HepG2 (cell line): ENCODE results near the gene GRB10. TPM values are rescaled to one million over a fixed set of nuclear protein-coding genes. Genes with fewer than 3 reads are reported as not detected.
A peak's percentile ranks its signal among the peaks of the same experiment; 100 is the strongest.

ENCODE experiments used
- ATF4 ChIP-seq, 2 experiments: fragments of 450-650 bp in 1 of 2; sonication (generic) in 1 of 2; formaldehyde crosslinking; IDR thresholded peaks; 2 replicates each; pipeline versions ENCODE4 v1.5.0 to v1.8.0; 2020 to 2022; ENCODE audit warnings: mild to moderate bottlenecking in 1 of 2, missing genetic modification reagents in 1 of 2
- ELF4 ChIP-seq: sonication (generic); formaldehyde crosslinking; IDR thresholded peaks from 2 replicates; pipeline ENCODE4 v1.5.0; 2020; ENCODE audit warnings: missing genetic modification reagents, mild to moderate bottlenecking, moderate library complexity, borderline replicate concordance
- GTF2F1 ChIP-seq: fragments of 150-350 bp; IDR thresholded peaks from 2 replicates; pipeline ENCODE4 v1.6.1; 2014; ENCODE audit warnings: low read length
- HIVEP1 ChIP-seq: sonication (generic); formaldehyde crosslinking; IDR thresholded peaks from 2 replicates; pipeline ENCODE4 v1.4.0; 2020; ENCODE audit warnings: mild to moderate bottlenecking, missing genetic modification reagents
- HOXA9 ChIP-seq: sonication (generic); formaldehyde crosslinking; IDR thresholded peaks from 2 replicates; pipeline ENCODE4 v1.8.1; 2022; ENCODE audit warnings: missing genetic modification reagents, mild to moderate bottlenecking, moderate library complexity, borderline replicate concordance
- MED13 ChIP-seq: sonication (generic); formaldehyde crosslinking; IDR thresholded peaks from 2 replicates; pipeline ENCODE4 v1.5.0; 2020; ENCODE audit warnings: missing genetic modification reagents
- NFYC ChIP-seq: IDR thresholded peaks from 2 replicates; pipeline ENCODE4 v1.6.1; 2016; ENCODE audit warnings: missing genetic modification reagents, missing compliant biosample characterization
- RCOR2 ChIP-seq: IDR thresholded peaks from 2 replicates; pipeline ENCODE4 v1.6.1; 2016; ENCODE audit warnings: missing biosample characterization, missing genetic modification reagents
- REPIN1 ChIP-seq: sonication (generic); formaldehyde crosslinking; IDR thresholded peaks from 2 replicates; pipeline ENCODE4 v1.8.0; 2022; ENCODE audit warnings: missing genetic modification reagents, low read depth, mild to moderate bottlenecking, borderline replicate concordance
- REST ChIP-seq, 2 experiments: IDR thresholded peaks; 2 replicates each; pipeline ENCODE4 v1.6.1; 2011 to 2012; ENCODE audit warnings: low read length in 2 of 2, borderline replicate concordance in 1 of 2, low read depth in 1 of 2, mild to moderate bottlenecking in 1 of 2, moderate library complexity in 1 of 2
- SKIL ChIP-seq: sonication (generic); formaldehyde crosslinking; IDR thresholded peaks from 2 replicates; pipeline ENCODE4 v1.8.0; 2022; ENCODE audit warnings: missing genetic modification reagents, mild to moderate bottlenecking, moderate library complexity, borderline replicate concordance
- SPEN ChIP-seq: sonication (generic); formaldehyde crosslinking; IDR thresholded peaks from 2 replicates; pipeline ENCODE4 v1.5.1; 2020; ENCODE audit warnings: low read depth, mild to moderate bottlenecking, missing genetic modification reagents
- ZC3H13 ChIP-seq: sonication (generic); formaldehyde crosslinking; IDR thresholded peaks from 2 replicates; pipeline ENCODE4 v1.8.1; 2023; ENCODE audit warnings: mild to moderate bottlenecking, missing genetic modification reagents, moderate library complexity
- ZNF180 ChIP-seq: sonication (generic); formaldehyde crosslinking; IDR thresholded peaks from 2 replicates; pipeline ENCODE4 v1.4.0; 2020; ENCODE audit warnings: low read depth, missing genetic modification reagents, borderline replicate concordance
- ZNF224 ChIP-seq: sonication (generic); formaldehyde crosslinking; IDR thresholded peaks from 2 replicates; pipeline ENCODE4 v1.5.0; 2020; ENCODE audit warnings: mild to moderate bottlenecking, missing genetic modification reagents
- ZNF550 ChIP-seq: sonication (generic); formaldehyde crosslinking; IDR thresholded peaks from 2 replicates; pipeline ENCODE4 v1.4.0; 2020; ENCODE audit warnings: mild to moderate bottlenecking, missing genetic modification reagents, borderline replicate concordance
- ZNF570 ChIP-seq: sonication (generic); formaldehyde crosslinking; IDR thresholded peaks from 2 replicates; pipeline ENCODE4 v1.4.0; 2020; ENCODE audit warnings: mild to moderate bottlenecking, missing genetic modification reagents, borderline replicate concordance
- ZSCAN29 ChIP-seq: sonication (generic); formaldehyde crosslinking; conservative IDR thresholded peaks from 2 replicates; pipeline ENCODE4 v1.4.0; 2020; ENCODE audit warnings: mild to moderate bottlenecking, missing genetic modification reagents
- polyA plus RNA-seq, 8 experiments: library from polyadenylated mRNA; depleted of rRNA in 3 of 8; stranded (reverse) in 7 of 8; unstranded in 1 of 8; fragments of >200 nt; fragmentation: Illumina TruSeq in 4 of 8; extraction: Trizol in 4 of 8; gene quantifications; 2 replicates each; pipeline versions ENCODE4 v1.2.1 to v1.2.3, GENCODE V29; 2011 to 2016; ENCODE audit warnings: low read depth in 4 of 8, missing spikeins in 1 of 8, mixed read lengths in 1 of 8; ENCODE audit not compliant: insufficient read depth in 1 of 8
- total RNA-seq, 5 experiments: library from RNA; depleted of rRNA; stranded (reverse); fragments of >200 nt; fragmentation: Illumina TruSeq; extraction: Trizol; gene quantifications; 2 replicates each; pipeline ENCODE4 v1.2.3, GENCODE V29; 2016; ENCODE audit warnings: low read depth in 1 of 5
- TF ChIP-seq, protein P1 (sequence below): sonication (generic); formaldehyde crosslinking; IDR thresholded peaks from 2 replicates; pipeline ENCODE4 v1.4.0; 2020; ENCODE audit warnings: mild to moderate bottlenecking, missing genetic modification reagents
- TF ChIP-seq, protein P2 (sequence below): IDR thresholded peaks from 2 replicates; pipeline ENCODE4 v1.6.1; 2016

The GRB10 gene
- total and polyA plus RNA-seq, 2 of the 13 experiments (the other 11 are each of a cell fraction or from before 2014, with no cell fraction given), result 4.0 to 6.8 TPM

- TF ChIP-seq, protein P1, sequence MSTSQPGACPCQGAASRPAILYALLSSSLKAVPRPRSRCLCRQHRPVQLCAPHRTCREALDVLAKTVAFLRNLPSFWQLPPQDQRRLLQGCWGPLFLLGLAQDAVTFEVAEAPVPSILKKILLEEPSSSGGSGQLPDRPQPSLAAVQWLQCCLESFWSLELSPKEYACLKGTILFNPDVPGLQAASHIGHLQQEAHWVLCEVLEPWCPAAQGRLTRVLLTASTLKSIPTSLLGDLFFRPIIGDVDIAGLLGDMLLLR (CRISPR knock-in tag), result no peak
- no peak for TF ChIP-seq ZNF224 (CRISPR knock-in tag)
- no peak for TF ChIP-seq ZNF570
- no peak for TF ChIP-seq REST (IDR thresholded peaks at IDR 0.05; ENCODE audit: borderline replicate concordance in 1 of 2, low read depth in 1 of 2, low read length in 2 of 2)
- peak; percentile 9; the same call in 1 of the 2 replicates for TF ChIP-seq RCOR2 (CRISPR knock-in tag)
- TF ChIP-seq MED13 (CRISPR knock-in tag), result no peak
- no peak for TF ChIP-seq ZNF180 (CRISPR knock-in tag)
- no peak for TF ChIP-seq SKIL (CRISPR knock-in tag)
- TF ChIP-seq ZNF550 (CRISPR knock-in tag), result no peak
- TF ChIP-seq GTF2F1, result no peak
- TF ChIP-seq HIVEP1 (CRISPR knock-in tag), result no peak
- no peak for TF ChIP-seq ZC3H13
- TF ChIP-seq SPEN (CRISPR knock-in tag), result 0 out of 2 replicates have a peak, but pooled peaks have one; percentile 17
- no peak for TF ChIP-seq NFYC (CRISPR knock-in tag)
- TF ChIP-seq REPIN1, result 0 out of 2 replicates have a peak, but pooled peaks have one; percentile 7
- no peak for TF ChIP-seq ELF4
- TF ChIP-seq ATF4 (CRISPR knock-in tag; IDR thresholded peaks at IDR 0.05), result no peak
- TF ChIP-seq, protein P2, sequence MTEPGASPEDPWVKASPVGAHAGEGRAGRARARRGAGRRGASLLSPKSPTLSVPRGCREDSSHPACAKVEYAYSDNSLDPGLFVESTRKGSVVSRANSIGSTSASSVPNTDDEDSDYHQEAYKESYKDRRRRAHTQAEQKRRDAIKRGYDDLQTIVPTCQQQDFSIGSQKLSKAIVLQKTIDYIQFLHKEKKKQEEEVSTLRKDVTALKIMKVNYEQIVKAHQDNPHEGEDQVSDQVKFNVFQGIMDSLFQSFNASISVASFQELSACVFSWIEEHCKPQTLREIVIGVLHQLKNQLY (CRISPR knock-in tag), result no peak
- 0 out of 2 replicates have a peak, but pooled peaks have one; percentile 9 for TF ChIP-seq ZSCAN29 (CRISPR knock-in tag)
- no peak for TF ChIP-seq HOXA9
Measured at GRCh38 chr7:50565559-50565916, 217.2 kb downstream of the GRB10 start (continued).
